D721Med (cell line): ENCODE measurements around the gene PCK1.

Source experiments
- DNase-seq: peaks from one replicate; pipeline ENCODE4 v3.0.0; 2011; ENCODE audit warnings: low spot score; ENCODE audit not compliant: insufficient read length
- FAIRE-seq: peaks from 2 replicates; lab custom pipeline; 2011; peaks lifted over from hg19 to GRCh38; lab: Jason Lieb, UNC
- CTCF ChIP-seq: IDR thresholded peaks from 2 replicates; pipeline ENCODE4 v1.5.1; 2012; ENCODE audit warnings: mild to moderate bottlenecking, control low read depth; ENCODE audit not compliant: insufficient read depth; ENCODE audit errors: missing control alignments

PCK1 gene

GRCh38 chr20:57567471-57568079, 6.7 kb downstream of the PCK1 start:
- DNase-seq (no peak), FAIRE-seq (no peak)
- no peak for TF ChIP-seq CTCF

- FAIRE-seq (no peak), DNase-seq (no peak)
- no peak for TF ChIP-seq CTCF
Observed at GRCh38 chr20:57568088-57568896, 7.4 kb downstream of the PCK1 start.

DNA sequence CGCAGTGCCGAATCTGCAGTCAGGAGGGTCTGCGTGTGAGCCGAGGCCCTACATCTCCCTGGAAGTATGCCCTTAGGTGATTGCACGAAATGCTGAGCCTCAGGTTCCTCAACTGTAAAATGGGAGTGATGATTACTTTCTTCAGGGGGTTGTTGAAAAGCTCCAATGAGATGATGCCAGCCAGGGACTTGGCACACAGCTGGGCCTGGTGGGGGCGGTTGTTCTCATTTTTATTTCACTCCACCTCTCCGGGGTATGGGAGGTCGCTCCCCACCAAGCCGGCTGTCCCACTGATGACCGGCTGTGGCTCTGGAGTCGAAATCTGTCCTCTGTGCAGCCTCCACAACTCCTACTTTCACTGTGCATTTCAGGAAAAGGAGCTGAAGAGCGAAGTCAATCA, 8.1 kb downstream of the PCK1 start:
- no peak for TF ChIP-seq CTCF
- DNase-seq, result no peak
- FAIRE-seq, result no peak

GRCh38 chr20:57570145-57570850, 9.4 kb downstream of the PCK1 start:
- FAIRE-seq (no peak), DNase-seq (no peak)
- TF ChIP-seq CTCF, result no peak

GRCh38 chr20:57570920-57571319, 10.0 kb downstream of the PCK1 start:
- no peak for TF ChIP-seq CTCF
- DNase-seq, result no peak
- no peak for FAIRE-seq

- no peak for TF ChIP-seq CTCF
- FAIRE-seq, result no peak
- DNase-seq, result no peak
Observed at GRCh38 chr20:57571782-57572416, 11.0 kb downstream of the PCK1 start.
